Right lobe of liver (tissue), 6 donors: Measurements from ENCODE around the gene AQR. TPM values are rescaled to one million over a fixed set of nuclear protein-coding genes. Genes with fewer than 3 reads are reported as not detected.

Experiments
- ATAC-seq, 4 donors: fragments of 200-7000 bp; cut with Tn5 transposase; one replicate each; pipeline ENCODE4 v1.9.1; 2020; ENCODE audit warnings: mild to moderate bottlenecking in 4 of 4, moderate library complexity in 4 of 4
- DNase-seq, 3 donors: peaks; one replicate each; pipeline ENCODE4 v3.0.0-alpha.2; 2020
- H3K27ac ChIP-seq, 3 donors: fragments of 200-600 bp; one replicate each; pipeline ENCODE4 v1.8.0; 2022
- H3K27me3 ChIP-seq, 2 donors: fragments of 200-600 bp; one replicate each; pipeline ENCODE4 v1.8.0; 2022
- H3K36me3 ChIP-seq, 4 donors: fragments of 200-600 bp; sonication (generic) in 1 of 4; one replicate each; pipeline versions ENCODE4 v1.5.1 to v1.8.0; 2017 to 2022; ENCODE audit warnings: control low read depth in 1 of 4
- H3K4me1 ChIP-seq, 4 donors: fragments of 200-600 bp; sonication (generic) in 1 of 4; one replicate each; pipeline versions ENCODE4 v1.5.1 to v1.8.0; 2017 to 2022; ENCODE audit warnings: control low read depth in 1 of 4
- H3K4me3 ChIP-seq, 3 donors: fragments of 200-600 bp; one replicate each; pipeline ENCODE4 v1.8.0; 2022
- H3K9me3 ChIP-seq, 4 donors: fragments of 200-600 bp; sonication (generic) in 1 of 4; one replicate each; pipeline versions ENCODE4 v1.5.1 to v1.8.0; 2017 to 2022; ENCODE audit warnings: control low read depth in 1 of 4
- CTCF ChIP-seq, 4 donors: fragments of 200-600 bp in 3 of 4; fragments of 450-650 bp in 1 of 4; IDR thresholded peaks; one replicate each; pipeline versions ENCODE4 v1.5.1 to v1.8.0; 2016 to 2022; ENCODE audit warnings: antibody characterized with exemption in 4 of 4, mild to moderate bottlenecking in 2 of 4
- POLR2A ChIP-seq: fragments of 450-650 bp; IDR thresholded peaks from one replicate; pipeline ENCODE4 v1.6.1; 2017; ENCODE audit warnings: antibody characterized with exemption, mild to moderate bottlenecking
- WGBS: methylation state at CpG from one replicate; pipeline ENCODE4 v1.1.6; 2018; ENCODE audit warnings: low coverage, low lambda C conversion rate; ENCODE audit not compliant: insufficient coverage; ENCODE audit errors: missing lambda C conversion rate; 5-methylcytosine and 5-hydroxymethylcytosine counted together
- intact Hi-C, 2 donors: fragments of 100-400 bp; cut with DNase I; formaldehyde crosslinking; loops; one replicate each; pipeline versions ENCODE4 v1.11.2 to v1.14.1; 2022
- total RNA-seq, 6 experiments: library from RNA; depleted of rRNA in 2 of 6; stranded (reverse); fragments of >200 nt in 2 of 6; fragmentation: NEBNext Ultra II Directional in 3 of 6; extraction: Animal tissue kit (Norgen Biotek cat#: 25700) in 3 of 6; gene quantifications; one replicate each; pipeline versions ENCODE4 v1.1.0 to v1.2.4, GENCODE V29; 2016 to 2023
- donor health status: DM: no; HTN: yes; CAD: no.
- donor health status: DM: no; HTN: no; CAD: no.
- donor health status: DM: no; HTN: no; CAD: no.
- donor health status: DM: no; HTN: yes; CAD: no.
- donor health status: DM: no; HTN: yes; CAD: no.

The AQR gene
- total RNA-seq, 6 experiments from 2014 or later, result 9.1 to 15.3 (median 11.8) TPM

GRCh38 chr15:34986771-34987480 is 17.4 kb upstream of the AQR start:
- 12% methylated on average over 8 of the region's 9 CpGs for WGBS
- H3K27me3 ChIP-seq, result no peaks in the 10 kb centered on the region
- no peaks in the 10 kb centered on the region for H3K9me3 ChIP-seq
- no peak for ATAC-seq
- intact Hi-C loops, result no loop called here
- peak overlapping the region; percentile 85 to 95 (median 95) for H3K4me3 ChIP-seq
- H3K36me3 ChIP-seq, result peaks cover 0 to 21% (median 5%) of the 10 kb centered on the region in 4 donors
- H3K27ac ChIP-seq, result peak overlapping the region; percentile 98 to 99 (median 99)
- no peak for DNase-seq
- peaks cover 0 to 39% (median 12%) of the 10 kb centered on the region in 4 donors for H3K4me1 ChIP-seq
- TF ChIP-seq CTCF (IDR thresholded peaks at IDR 0.05), result no peak
- no peak for TF ChIP-seq POLR2A

GRCh38 chr15:34986326-34986725 is 16.8 kb upstream of the AQR start:
- peaks cover 0 to 25% (median 5%) of the 10 kb centered on the region in 4 donors for H3K36me3 ChIP-seq
- H3K4me3 ChIP-seq, result peak overlapping the region in 2 of 3 donors; percentile 95
- TF ChIP-seq CTCF (IDR thresholded peaks at IDR 0.05), result no peak
- no peak for TF ChIP-seq POLR2A
- ATAC-seq, result no peak
- intact Hi-C loops, result no loop called here
- DNase-seq, result no peak
- 43% methylated on average over 1 of the region's 1 CpG for WGBS
- peak overlapping the region in 2 of 3 donors; percentile 98 to 99 for H3K27ac ChIP-seq
- H3K4me1 ChIP-seq, result peaks cover 0 to 39% (median 12%) of the 10 kb centered on the region in 4 donors
- no peaks in the 10 kb centered on the region for H3K9me3 ChIP-seq
- no peaks in the 10 kb centered on the region for H3K27me3 ChIP-seq

- DNase-seq (peak; percentile 40 to 67 (median 61)), ATAC-seq (peak; percentile 9 to 53 (median 36))
- Histone ChIP-seq H3K9me3 (no peaks in the 10 kb centered on the region), H3K4me3 (peak overlapping the region; percentile 6 to 20 (median 19)), H3K27ac (peak overlapping the region in 2 of 3 donors; percentile 98 to 99), H3K27me3 (no peaks in the 10 kb centered on the region), H3K4me1 (peaks cover 0 to 39% (median 12%) of the 10 kb centered on the region in 4 donors), H3K36me3 (peaks cover 0 to 25% (median 7%) of the 10 kb centered on the region in 4 donors)
- intact Hi-C loops, result no loop called here
- no peak for TF ChIP-seq POLR2A
- TF ChIP-seq CTCF (IDR thresholded peaks at IDR 0.05), result no peak
- 25% methylated on average over 9 of the region's 9 CpGs for WGBS
Measured at GRCh38 chr15:34984889-34985630, 15.5 kb upstream of the AQR start.

GRCh38 chr15:34976743-34977142 is 7.2 kb upstream of the AQR start:
- H3K9me3 ChIP-seq, result no peaks in the 10 kb centered on the region
- no peak for ATAC-seq
- H3K36me3 ChIP-seq, result peaks cover 0 to 3% (median 1%) of the 10 kb centered on the region in 4 donors
- DNase-seq, result no peak
- no peaks in the 10 kb centered on the region for H3K27me3 ChIP-seq
- TF ChIP-seq POLR2A, result no peak
- TF ChIP-seq CTCF (IDR thresholded peaks at IDR 0.05), result no peak
- H3K4me3 ChIP-seq, result no peak overlapping the region
- no peaks in the 10 kb centered on the region for H3K4me1 ChIP-seq
- intact Hi-C loops, result no loop called here
- 59% methylated on average over 2 of the region's 2 CpGs for WGBS
- H3K27ac ChIP-seq, result no peak overlapping the region
